Adrenal gland (tissue), 5 donors: ENCODE measurements around the gene NSUN6.

ENCODE experiments used
- CTCF ChIP-seq, 6 experiments: fragments of 450-650 bp in 4 of 6; fragments of 200-600 bp in 2 of 6; sonication (generic) in 1 of 6; IDR thresholded peaks; 1 replicate in 5 of 6; 2 replicates in 1 of 6; pipeline versions ENCODE4 v1.5.1 to v1.8.0; 2016 to 2021; ENCODE audit warnings: antibody characterized with exemption in 6 of 6, mild to moderate bottlenecking in 2 of 6, moderate library complexity in 1 of 6
- POLR2A ChIP-seq, 2 donors: fragments of 450-650 bp; IDR thresholded peaks; one replicate each; pipeline ENCODE4 v1.6.1; 2017; ENCODE audit warnings: antibody characterized with exemption in 2 of 2, mild to moderate bottlenecking in 2 of 2, moderate library complexity in 1 of 2
- donor health status: DM: no; HTN: no; CAD: no.

DNA sequence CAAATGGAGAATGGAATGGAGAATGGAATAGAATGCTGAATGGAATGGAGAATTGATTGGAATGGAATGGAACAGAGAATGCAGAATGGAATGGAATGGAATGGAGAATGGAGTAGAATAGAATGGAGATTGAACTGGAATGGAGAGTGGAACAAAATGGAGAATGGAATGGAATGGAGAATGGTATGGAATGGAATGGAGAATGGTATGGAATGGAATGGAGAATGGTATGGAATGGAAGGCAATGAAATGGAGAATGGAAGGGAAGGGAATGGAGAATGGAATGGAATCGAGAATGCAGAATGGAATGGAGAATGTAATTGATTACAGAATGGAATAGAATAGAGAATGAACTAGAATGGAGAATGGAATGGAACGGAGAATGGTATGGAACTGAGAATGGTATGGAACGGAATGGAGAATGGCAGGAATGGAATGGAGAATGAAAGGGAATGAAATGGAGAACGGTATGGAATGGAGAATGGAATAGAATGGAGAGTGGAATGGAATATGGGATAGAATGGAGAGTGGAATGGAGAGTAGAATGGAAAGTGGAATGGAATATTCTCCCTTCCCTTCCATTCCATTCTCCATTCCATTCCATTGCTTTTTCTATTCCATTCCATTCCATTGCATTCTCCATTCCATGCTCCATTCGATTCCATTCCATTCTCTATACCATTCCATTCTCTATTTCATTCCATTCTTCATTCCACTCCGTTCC, 88.2 kb downstream of the NSUN6 start:
- TF ChIP-seq POLR2A (IDR thresholded peaks at IDR 0.05) (no peak), CTCF (IDR thresholded peaks at IDR 0.05) (no peak)
